Trophoblast cell (in vitro differentiated cells and primary cell): Measurements from ENCODE around the gene PLPP4.

Experiments
- DNase-seq, 2 donors: peaks; one replicate each; pipeline ENCODE4 v3.0.0-alpha.2; 2016
- H2AFZ ChIP-seq: 2 replicates; pipeline ENCODE4 v1.6.1; 2013; ENCODE audit warnings: low read length, moderate library complexity, mild to moderate bottlenecking; ENCODE audit not compliant: insufficient read depth, poor library complexity
- H2AK5ac ChIP-seq: 2 replicates; pipeline ENCODE4 v1.6.1; 2013; ENCODE audit warnings: mild to moderate bottlenecking, low read length
- H2BK120ac ChIP-seq: 2 replicates; pipeline ENCODE4 v1.6.1; 2013; ENCODE audit warnings: low read length, mild to moderate bottlenecking, moderate library complexity; ENCODE audit not compliant: insufficient read depth, poor library complexity
- H2BK12ac ChIP-seq: 2 replicates; pipeline ENCODE4 v1.6.1; 2013; ENCODE audit warnings: mild to moderate bottlenecking, low read length, moderate library complexity
- H2BK5ac ChIP-seq: 2 replicates; pipeline ENCODE4 v1.6.1; 2013; ENCODE audit warnings: low read length, low read depth, moderate library complexity, mild to moderate bottlenecking; ENCODE audit not compliant: poor library complexity
- H3K14ac ChIP-seq: 2 replicates; pipeline ENCODE4 v1.6.1; 2013; ENCODE audit warnings: mild to moderate bottlenecking, low read length
- H3K18ac ChIP-seq: 2 replicates; pipeline ENCODE4 v1.6.1; 2013; ENCODE audit warnings: mild to moderate bottlenecking, low read length
- H3K23ac ChIP-seq: 2 replicates; pipeline ENCODE4 v1.6.1; 2013; ENCODE audit warnings: low read length
- H3K27ac ChIP-seq: 2 replicates; pipeline ENCODE4 v1.5.1; 2013; ENCODE audit warnings: low read depth, mild to moderate bottlenecking, inconsistent platforms, low read length, moderate library complexity
- H3K27me3 ChIP-seq: 2 replicates; pipeline ENCODE4 v1.6.1; 2013; ENCODE audit warnings: inconsistent platforms, mild to moderate bottlenecking, low read length, moderate library complexity; ENCODE audit not compliant: insufficient read depth
- H3K36me3 ChIP-seq, 2 experiments: 1 replicate in 1 of 2; 2 replicates in 1 of 2; pipeline ENCODE4 v1.6.1; 2013; ENCODE audit warnings: low read length in 2 of 2, mild to moderate bottlenecking in 2 of 2, moderate library complexity in 1 of 2; ENCODE audit not compliant: insufficient read depth in 2 of 2, control insufficient read depth in 1 of 2
- H3K4ac ChIP-seq: 2 replicates; pipeline ENCODE4 v1.6.1; 2013; ENCODE audit warnings: low read depth, mild to moderate bottlenecking, low read length, moderate library complexity
- H3K4me1 ChIP-seq, 2 experiments: 1 replicate in 1 of 2; 2 replicates in 1 of 2; pipeline ENCODE4 v1.6.1; 2013; ENCODE audit warnings: low read length in 2 of 2, mild to moderate bottlenecking in 2 of 2, moderate library complexity in 1 of 2; ENCODE audit not compliant: insufficient read depth in 2 of 2, control insufficient read depth in 1 of 2
- H3K4me2 ChIP-seq: 2 replicates; pipeline ENCODE4 v1.6.1; 2013; ENCODE audit warnings: inconsistent platforms, mild to moderate bottlenecking, low read length, moderate library complexity
- H3K4me3 ChIP-seq: 2 replicates; pipeline ENCODE4 v1.5.1; 2013; ENCODE audit warnings: mild to moderate bottlenecking, low read depth, low read length, inconsistent platforms
- H3K79me1 ChIP-seq: one replicate; pipeline ENCODE4 v1.6.1; 2013; ENCODE audit warnings: low read length
- H3K79me2 ChIP-seq: 2 replicates; pipeline ENCODE4 v1.6.1; 2013; ENCODE audit warnings: low read length, mild to moderate bottlenecking; ENCODE audit not compliant: control insufficient read depth, insufficient read depth, poor library complexity
- H3K9ac ChIP-seq: 2 replicates; pipeline ENCODE4 v1.6.1; 2013; ENCODE audit warnings: mild to moderate bottlenecking, low read length
- H3K9me3 ChIP-seq: 2 replicates; pipeline ENCODE4 v1.6.1; 2013; ENCODE audit warnings: low read depth, mild to moderate bottlenecking, control low read depth, inconsistent platforms, low read length; ENCODE audit not compliant: insufficient read depth
- H4K12ac ChIP-seq: 2 replicates; pipeline ENCODE4 v1.6.1; 2013; ENCODE audit warnings: low read depth, mild to moderate bottlenecking, low read length, moderate library complexity
- H4K8ac ChIP-seq: 2 replicates; pipeline ENCODE4 v1.6.1; 2013; ENCODE audit warnings: low read depth, mild to moderate bottlenecking, low read length, moderate library complexity
- H4K91ac ChIP-seq: one replicate; pipeline ENCODE4 v1.6.1; 2013; ENCODE audit warnings: low read depth, mild to moderate bottlenecking, low read length, moderate library complexity
- WGBS: extraction: QIAGEN DNeasy Blood & Tissue Kit; methylation state at CpG from one replicate; pipeline ENCODE4 v1.1.7; 2013; ENCODE audit warnings: missing lambda C conversion rate; ENCODE audit not compliant: insufficient read length, insufficient coverage; ENCODE audit errors: extremely low coverage; 5-methylcytosine and 5-hydroxymethylcytosine counted together

Gene PLPP4

DNA sequence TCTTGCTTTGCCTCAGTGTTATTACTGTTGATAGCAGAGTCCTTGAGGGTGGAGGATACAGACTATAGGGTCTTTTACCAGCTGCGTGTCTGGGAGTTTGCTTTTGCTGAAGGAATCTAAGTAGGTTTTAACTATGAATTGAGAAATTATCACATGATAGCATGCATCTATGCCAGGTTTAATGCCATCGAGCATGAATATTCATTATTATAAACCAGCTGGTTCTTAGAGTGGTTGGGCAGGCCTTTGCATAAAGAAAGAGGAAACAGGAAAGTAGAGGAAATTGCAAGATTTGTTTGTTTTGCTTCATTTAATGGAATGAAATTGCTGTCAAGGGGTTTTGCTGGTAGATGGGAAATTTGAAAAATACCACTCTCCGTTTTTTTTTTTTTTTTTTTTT is 70.7 kb downstream of the PLPP4 start:
- H2BK120ac ChIP-seq, result no peak overlapping the region
- no peak overlapping the region for H2BK5ac ChIP-seq
- H3K4ac ChIP-seq, result no peak overlapping the region
- H3K9me3 ChIP-seq, result no peaks in the 10 kb centered on the region
- H3K79me1 ChIP-seq, result no peaks in the 10 kb centered on the region
- no CpG with 5 or more reads among the region's 3 CpGs for WGBS
- no peak overlapping the region for H3K14ac ChIP-seq
- H3K9ac ChIP-seq, result no peak overlapping the region
- no peak overlapping the region for H3K27ac ChIP-seq
- no peak overlapping the region for H3K4me2 ChIP-seq
- H4K8ac ChIP-seq, result no peak overlapping the region
- no peaks in the 10 kb centered on the region for H3K4me1 ChIP-seq
- H3K27me3 ChIP-seq, result no peaks in the 10 kb centered on the region
- DNase-seq, result no peak
- H3K4me3 ChIP-seq, result no peak overlapping the region
- no peaks in the 10 kb centered on the region for H3K36me3 ChIP-seq
- no peak overlapping the region for H3K18ac ChIP-seq
- no peaks in the 10 kb centered on the region for H3K79me2 ChIP-seq
- H4K91ac ChIP-seq, result no peak overlapping the region
- H2AK5ac ChIP-seq, result no peak overlapping the region
- no peak overlapping the region for H2BK12ac ChIP-seq
- no peak overlapping the region for H4K12ac ChIP-seq
- H3K23ac ChIP-seq, result no peak overlapping the region
- H2AFZ ChIP-seq, result no peak overlapping the region

DNA sequence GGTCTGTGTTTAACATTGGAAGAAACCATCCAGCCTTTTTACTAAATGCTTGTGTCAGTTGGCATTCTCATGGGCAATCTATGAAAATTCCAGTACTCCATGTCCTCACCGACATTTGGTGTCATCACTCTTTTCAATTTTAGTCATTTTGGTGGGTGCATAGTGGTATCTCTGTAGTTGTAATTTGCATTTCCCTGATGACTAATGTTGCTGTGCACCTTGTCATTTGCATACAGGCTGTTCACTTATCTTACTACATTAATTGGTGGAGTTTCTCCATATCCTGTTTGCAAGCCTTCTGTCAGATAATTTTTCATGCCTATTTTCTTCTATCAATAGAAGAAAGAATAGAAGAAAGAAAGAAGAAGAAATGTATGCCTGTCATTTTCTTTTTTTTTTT is 73.7 kb downstream of the PLPP4 start:
- Histone ChIP-seq H3K14ac (no peak overlapping the region), H3K79me1 (no peaks in the 10 kb centered on the region), H3K27me3 (no peaks in the 10 kb centered on the region), H2AK5ac (no peak overlapping the region), H4K91ac (no peak overlapping the region), H3K9ac (no peak overlapping the region), H3K4me2 (no peak overlapping the region), H2AFZ (no peak overlapping the region), H3K4me1 (no peaks in the 10 kb centered on the region), H2BK12ac (no peak overlapping the region), H3K23ac (no peak overlapping the region), H3K4ac (no peak overlapping the region), H3K4me3 (no peak overlapping the region), H4K8ac (no peak overlapping the region), H3K79me2 (no peaks in the 10 kb centered on the region), H2BK5ac (no peak overlapping the region), H2BK120ac (no peak overlapping the region), H3K36me3 (no peaks in the 10 kb centered on the region), H3K9me3 (no peaks in the 10 kb centered on the region), H4K12ac (no peak overlapping the region), H3K27ac (no peak overlapping the region), H3K18ac (no peak overlapping the region)
- no peak for DNase-seq
- WGBS, result no CpG with 5 or more reads among the region's 1 CpG

- H3K27ac ChIP-seq, result no peak overlapping the region
- no peak overlapping the region for H4K8ac ChIP-seq
- DNase-seq, result no peak
- no peaks in the 10 kb centered on the region for H3K27me3 ChIP-seq
- H3K23ac ChIP-seq, result no peak overlapping the region
- H3K4ac ChIP-seq, result no peak overlapping the region
- H4K12ac ChIP-seq, result no peak overlapping the region
- no peak overlapping the region for H2BK5ac ChIP-seq
- no peak overlapping the region for H3K4me3 ChIP-seq
- no peak overlapping the region for H3K18ac ChIP-seq
- H3K4me2 ChIP-seq, result no peak overlapping the region
- no peak overlapping the region for H2AK5ac ChIP-seq
- H2BK120ac ChIP-seq, result no peak overlapping the region
- no peaks in the 10 kb centered on the region for H3K9me3 ChIP-seq
- no peak overlapping the region for H4K91ac ChIP-seq
- no peaks in the 10 kb centered on the region for H3K79me1 ChIP-seq
- no peak overlapping the region for H3K14ac ChIP-seq
- H3K4me1 ChIP-seq, result peaks cover 2% of the 10 kb centered on the region in 2 experiments
- H3K9ac ChIP-seq, result no peak overlapping the region
- no peaks in the 10 kb centered on the region for H3K79me2 ChIP-seq
- no peaks in the 10 kb centered on the region for H3K36me3 ChIP-seq
- WGBS, result no CpG with 5 or more reads among the region's 2 CpGs
- H2AFZ ChIP-seq, result no peak overlapping the region
- H2BK12ac ChIP-seq, result no peak overlapping the region
Measured at GRCh38 chr10:120538091-120538490, 81.1 kb downstream of the PLPP4 start.

DNA sequence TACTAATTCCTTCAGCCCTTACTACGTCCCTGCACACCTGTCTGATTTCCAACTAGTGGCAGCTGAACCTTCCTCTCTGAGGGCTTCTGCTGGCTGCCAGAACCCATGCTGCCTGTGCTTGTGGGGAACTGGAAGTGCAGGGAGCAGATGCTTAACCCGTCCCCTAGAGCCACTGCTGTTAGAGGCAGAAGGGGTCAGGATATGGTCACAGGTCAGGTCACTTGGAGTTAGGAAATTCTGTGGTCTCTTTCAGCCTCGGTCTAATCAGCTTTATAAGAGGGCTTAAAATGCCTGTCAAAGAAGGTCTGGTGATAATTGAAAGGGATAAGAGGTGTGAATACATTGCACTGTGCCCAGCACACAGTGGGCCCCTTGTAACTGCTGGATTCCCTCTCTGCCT is 82.0 kb downstream of the PLPP4 start:
- Histone ChIP-seq H2BK120ac (no peak overlapping the region), H3K36me3 (no peaks in the 10 kb centered on the region), H3K9me3 (no peaks in the 10 kb centered on the region), H3K27me3 (no peaks in the 10 kb centered on the region), H3K23ac (no peak overlapping the region), H2AK5ac (no peak overlapping the region), H3K4me2 (no peak overlapping the region), H4K8ac (no peak overlapping the region), H3K18ac (no peak overlapping the region), H4K12ac (no peak overlapping the region), H3K14ac (no peak overlapping the region), H3K79me2 (no peaks in the 10 kb centered on the region), H3K4ac (no peak overlapping the region), H3K4me3 (no peak overlapping the region), H3K79me1 (no peaks in the 10 kb centered on the region), H3K27ac (no peak overlapping the region), H2AFZ (no peak overlapping the region), H4K91ac (no peak overlapping the region), H3K9ac (no peak overlapping the region), H2BK5ac (no peak overlapping the region), H2BK12ac (no peak overlapping the region), H3K4me1 (peaks cover 2% of the 10 kb centered on the region in 2 experiments)
- WGBS, result no CpG with 5 or more reads among the region's 3 CpGs
- DNase-seq, result no peak
